ENCODE data around the gene PLPPR5.

PLPPR5 gene

GRCh38 chr1:98842241-98842640, 162.4 kb downstream of the PLPPR5 start:
- Histone ChIP-seq H2AFZ (ENCODE audit: low read depth) (no peak overlapping the region), H3K4me1 (ENCODE audit: low read depth, poor library complexity, severe bottlenecking) (no peaks in the 10 kb centered on the region), H3K4me3 (IDR thresholded peaks at IDR 0.05; ENCODE audit: insufficient read depth, low read depth, low read length) (no peak overlapping the region), H3K79me2 (ENCODE audit: insufficient read depth, low read depth) (no peaks in the 10 kb centered on the region), H3K4me2 (no peak overlapping the region), H3K9ac (no peak overlapping the region), H3K27ac (no peak overlapping the region), H3K27me3 (ENCODE audit: insufficient read depth, low read depth) (no peaks in the 10 kb centered on the region), H4K20me1 (ENCODE audit: insufficient read depth) (no peaks in the 10 kb centered on the region), H3K36me3 (ENCODE audit: insufficient read depth) (no peaks in the 10 kb centered on the region)
- no peak for TF ChIP-seq CTCF (conservative IDR thresholded peaks at IDR 0.05; ENCODE audit: low read depth, low read length)
